HG03196 (cell line): Measurements from ENCODE around the gene GNB1L.
"Not testable (repeated sequence)": the region's sequence is repeated elsewhere in the genome, so short reads cannot be mapped to it uniquely, and the experiment has no call there.

Experiments
- ATAC-seq: cut with Tn5 transposase; IDR thresholded peaks from one replicate; pipeline ENCODE4 v1.9.1; 2021; ENCODE audit not compliant: unreplicated experiment

Gene GNB1L

GRCh38 chr22:19890502-19891316 is 36.0 kb upstream of the GNB1L start:
- no peak for ATAC-seq

GRCh38 chr22:19889951-19890350 is 35.3 kb upstream of the GNB1L start:
- ATAC-seq, result no peak

- no peak for ATAC-seq
Measured at GRCh38 chr22:19888131-19888746, 33.6 kb upstream of the GNB1L start.

- ATAC-seq, result no peak
Measured at GRCh38 chr22:19887256-19887985, 32.7 kb upstream of the GNB1L start.

GRCh38 chr22:19886605-19887255 is 32.1 kb upstream of the GNB1L start:
- no peak for ATAC-seq

GRCh38 chr22:19885841-19886592 is 31.3 kb upstream of the GNB1L start:
- ATAC-seq, result no peak

GRCh38 chr22:19884954-19885751 is 30.5 kb upstream of the GNB1L start:
- no peak for ATAC-seq

GRCh38 chr22:19884161-19884953 is 29.7 kb upstream of the GNB1L start:
- no peak for ATAC-seq

- ATAC-seq, result not testable (repeated sequence)
Measured at GRCh38 chr22:19883446-19883845, 28.8 kb upstream of the GNB1L start.

GRCh38 chr22:19882446-19883381 is 28.0 kb upstream of the GNB1L start:
- no peak for ATAC-seq

GRCh38 chr22:19880786-19881569 is 26.3 kb upstream of the GNB1L start:
- no peak for ATAC-seq

GRCh38 chr22:19879992-19880785 is 25.5 kb upstream of the GNB1L start:
- no peak for ATAC-seq

GRCh38 chr22:19879643-19879991 is 24.9 kb upstream of the GNB1L start:
- ATAC-seq, result no peak

- no peak for ATAC-seq
Measured at GRCh38 chr22:19879246-19879570, 24.5 kb upstream of the GNB1L start.

GRCh38 chr22:19878461-19879245 is 24.0 kb upstream of the GNB1L start:
- ATAC-seq, result no peak
